Upper lobe of left lung (tissue), 4 donors: Measurements from ENCODE around the gene RAI1.

Experiments
- CTCF ChIP-seq, 6 experiments: fragments of 450-650 bp in 4 of 6; fragments of 200-600 bp in 2 of 6; sonication (generic) in 2 of 6; IDR thresholded peaks; one replicate each; pipeline ENCODE4 v1.5.1; 2016 to 2019; ENCODE audit warnings: antibody characterized with exemption in 6 of 6
- POLR2A ChIP-seq, 4 donors: fragments of 450-650 bp; IDR thresholded peaks; one replicate each; pipeline ENCODE4 v1.5.1; 2016 to 2017; ENCODE audit warnings: antibody characterized with exemption in 4 of 4, mild to moderate bottlenecking in 2 of 4

GRCh38 chr17:17798010-17798556 lies 116.8 kb downstream of the RAI1 start:
- no peak for TF ChIP-seq CTCF (IDR thresholded peaks at IDR 0.05)
- TF ChIP-seq POLR2A (IDR thresholded peaks at IDR 0.05), result no peak
